H9 (cell line): ENCODE data around the gene ERAP2. TPM values are rescaled to one million over a fixed set of nuclear protein-coding genes. Genes with fewer than 3 reads are reported as not detected.

Experiments used
- DNase-seq: peaks from one replicate; pipeline ENCODE4 v3.0.0-alpha.2; 2017
- H2AFZ ChIP-seq: one replicate; pipeline ENCODE4 v1.6.1; 2013; ENCODE audit warnings: mild to moderate bottlenecking, low read length, control low read depth, moderate library complexity
- H2AK5ac ChIP-seq: 2 replicates; pipeline ENCODE4 v1.6.1; 2013; ENCODE audit warnings: low read length, control low read depth, mixed read lengths; ENCODE audit not compliant: insufficient read length
- H2BK120ac ChIP-seq: one replicate; pipeline ENCODE4 v1.6.1; 2013; ENCODE audit warnings: low read depth, mild to moderate bottlenecking, low read length, control low read depth, inconsistent platforms; ENCODE audit not compliant: poor library complexity, severe bottlenecking
- H2BK12ac ChIP-seq: 2 replicates; pipeline ENCODE4 v1.6.1; 2013; ENCODE audit warnings: low read length, control low read depth, mixed read lengths, low read depth; ENCODE audit not compliant: insufficient read length
- H2BK15ac ChIP-seq: 2 replicates; pipeline ENCODE4 v1.6.1; 2013; ENCODE audit warnings: low read depth, low read length, control low read depth
- H2BK20ac ChIP-seq: one replicate; pipeline ENCODE4 v1.6.1; 2013; ENCODE audit warnings: low read depth, mild to moderate bottlenecking, low read length, control low read depth, inconsistent platforms; ENCODE audit not compliant: poor library complexity, severe bottlenecking
- H2BK5ac ChIP-seq: 2 replicates; pipeline ENCODE4 v1.6.1; 2013; ENCODE audit warnings: low read length, control low read depth, mixed read lengths; ENCODE audit not compliant: insufficient read length
- H3K14ac ChIP-seq: 2 replicates; pipeline ENCODE4 v1.6.1; 2013; ENCODE audit warnings: low read length, control low read depth; ENCODE audit not compliant: insufficient read depth
- H3K18ac ChIP-seq: 2 replicates; pipeline ENCODE4 v1.6.1; 2013; ENCODE audit warnings: low read depth, mild to moderate bottlenecking, mixed read lengths, low read length, control low read depth; ENCODE audit not compliant: insufficient read length
- H3K23ac ChIP-seq: 2 replicates; pipeline ENCODE4 v1.6.1; 2013; ENCODE audit warnings: low read length, control low read depth, mixed read lengths, low read depth; ENCODE audit not compliant: insufficient read length
- H3K23me2 ChIP-seq: 2 replicates; pipeline ENCODE4 v1.6.1; 2013; ENCODE audit warnings: low read depth, mild to moderate bottlenecking, mixed read lengths, low read length, control low read depth; ENCODE audit not compliant: insufficient read length, poor library complexity, severe bottlenecking
- H3K27ac ChIP-seq: 2 replicates; pipeline ENCODE4 v1.5.1; 2013; ENCODE audit warnings: low read length, control low read depth, mixed read lengths, low read depth; ENCODE audit not compliant: insufficient read length
- H3K27me3 ChIP-seq: 2 replicates; pipeline ENCODE4 v1.6.1; 2013; ENCODE audit warnings: low read length, control low read depth, inconsistent platforms; ENCODE audit not compliant: insufficient read depth
- H3K4ac ChIP-seq: 2 replicates; pipeline ENCODE4 v1.6.1; 2013; ENCODE audit warnings: low read depth, mild to moderate bottlenecking, control low read depth, inconsistent platforms, low read length, moderate library complexity
- H3K4me1 ChIP-seq: 2 replicates; pipeline ENCODE4 v1.6.1; 2013; ENCODE audit warnings: low read length, control low read depth, inconsistent platforms; ENCODE audit not compliant: insufficient read depth
- H3K4me2 ChIP-seq: 2 replicates; pipeline ENCODE4 v1.6.1; 2013; ENCODE audit warnings: low read length, control low read depth, mixed read lengths; ENCODE audit not compliant: insufficient read length, insufficient read depth
- H3K56ac ChIP-seq: 2 replicates; pipeline ENCODE4 v1.6.1; 2013; ENCODE audit warnings: low read depth, mild to moderate bottlenecking, mixed read lengths, low read length, control low read depth; ENCODE audit not compliant: insufficient read length
- H3K79me1 ChIP-seq: 2 replicates; pipeline ENCODE4 v1.6.1; 2013; ENCODE audit warnings: low read depth, mild to moderate bottlenecking, moderate library complexity, low read length, control low read depth, inconsistent platforms; ENCODE audit not compliant: insufficient read depth, poor library complexity, severe bottlenecking
- H3K79me2 ChIP-seq: 2 replicates; pipeline ENCODE4 v1.6.1; 2013; ENCODE audit warnings: low read length, control low read depth, inconsistent platforms; ENCODE audit not compliant: insufficient read depth
- H3K9ac ChIP-seq: 2 replicates; pipeline ENCODE4 v1.6.1; 2013; ENCODE audit warnings: low read length, control low read depth, mixed read lengths; ENCODE audit not compliant: insufficient read length; ENCODE audit errors: extremely low read depth
- H3K9me3 ChIP-seq: one replicate; pipeline ENCODE4 v1.6.1; 2013; ENCODE audit warnings: low read depth, low read length, inconsistent platforms; ENCODE audit not compliant: control insufficient read depth
- H3T11ph ChIP-seq: one replicate; pipeline ENCODE4 v1.6.1; 2013; ENCODE audit warnings: mild to moderate bottlenecking, low read length, control low read depth, inconsistent platforms
- H4K20me1 ChIP-seq: one replicate; pipeline ENCODE4 v1.6.1; 2013; ENCODE audit not compliant: control insufficient read depth, insufficient read length, insufficient read depth
- H4K5ac ChIP-seq: 2 replicates; pipeline ENCODE4 v1.6.1; 2013; ENCODE audit warnings: low read depth, mild to moderate bottlenecking, mixed read lengths, low read length, control low read depth; ENCODE audit not compliant: insufficient read length
- H4K8ac ChIP-seq: replicated peaks from 2 replicates; pipeline ENCODE4 v1.6.1; 2013; ENCODE audit warnings: low read length, control low read depth, mixed read lengths, low read depth; ENCODE audit not compliant: insufficient read length
- H4K91ac ChIP-seq: 2 replicates; pipeline ENCODE4 v1.6.1; 2013; ENCODE audit warnings: low read depth, mild to moderate bottlenecking, moderate library complexity, mixed read lengths, low read length, control low read depth; ENCODE audit not compliant: insufficient read length
- H3K27ac Mint-ChIP-seq, 3 experiments: 2 replicates in 2 of 3; 3 replicates in 1 of 3; pipeline ENCODE4 v1.8.0; 2020 to 2021; ENCODE audit warnings: mixed read lengths in 3 of 3, mild to moderate bottlenecking in 1 of 3, moderate library complexity in 1 of 3
- H3K27me3 Mint-ChIP-seq: 2 replicates; pipeline ENCODE4 v1.8.0; 2021; ENCODE audit warnings: low read depth, mild to moderate bottlenecking, moderate library complexity, mixed read lengths
- H3K36me3 Mint-ChIP-seq, 3 experiments: 2 replicates in 2 of 3; 3 replicates in 1 of 3; pipeline ENCODE4 v1.8.0; 2020 to 2021; ENCODE audit warnings: low read depth in 3 of 3, mixed read lengths in 3 of 3; ENCODE audit not compliant: insufficient read depth in 1 of 3
- H3K4me1 Mint-ChIP-seq, 2 experiments: 2 replicates each; pipeline ENCODE4 v1.8.0; 2020; ENCODE audit warnings: mixed read lengths in 2 of 2
- H3K4me3 Mint-ChIP-seq, 2 experiments: 2 replicates in 1 of 2; 3 replicates in 1 of 2; pipeline ENCODE4 v1.8.0; 2020 to 2021; ENCODE audit warnings: mild to moderate bottlenecking in 2 of 2, mixed read lengths in 2 of 2, moderate library complexity in 1 of 2
- H3K9me3 Mint-ChIP-seq, 2 experiments: 2 replicates in 1 of 2; 3 replicates in 1 of 2; pipeline ENCODE4 v1.8.0; 2020; ENCODE audit warnings: mild to moderate bottlenecking in 2 of 2, mixed read lengths in 2 of 2, moderate library complexity in 1 of 2
- CTCF ChIP-seq: fragments of 200-600 bp; sonication (generic); conservative IDR thresholded peaks from 3 replicates; pipeline ENCODE4 v1.8.0; 2021; ENCODE audit warnings: antibody characterized with exemption, mild to moderate bottlenecking
- WGBS: extraction: QIAGEN DNeasy Blood & Tissue Kit; methylation state at CpG from one replicate; pipeline ENCODE4 v1.1.7; 2013; ENCODE audit warnings: missing lambda C conversion rate, low lambda C conversion rate, mixed read lengths; ENCODE audit not compliant: insufficient read length; ENCODE audit errors: extremely low coverage; 5-methylcytosine and 5-hydroxymethylcytosine counted together
- total RNA-seq: library from RNA; stranded (reverse); gene quantifications from 2 replicates; pipeline ENCODE4 v1.2.1, GENCODE V29; 2021

ERAP2 gene
- total RNA-seq, 1 experiment from 2014 or later: 0.09 TPM

GRCh38 chr5:96896276-96896675 lies 20.0 kb downstream of the ERAP2 start:
- Mint-ChIP-seq H3K4me3 (no peak overlapping the region), H3K9me3 (no peaks in the 10 kb centered on the region), H3K27me3 (no peaks in the 10 kb centered on the region), H3K27ac (no peak overlapping the region), H3K4me1 (no peaks in the 10 kb centered on the region; a peak in 1 of 4 replicates), H3K36me3 (no peaks in the 10 kb centered on the region)
- no peaks in the 10 kb centered on the region for H3K9me3 ChIP-seq
- H3K27me3 ChIP-seq: no peaks in the 10 kb centered on the region
- H2BK120ac ChIP-seq: no peak overlapping the region
- H2BK20ac ChIP-seq: no peak overlapping the region
- no peaks in the 10 kb centered on the region for H3K79me2 ChIP-seq
- H3T11ph ChIP-seq: no peak overlapping the region
- no peaks in the 10 kb centered on the region for H3K79me1 ChIP-seq
- H2AK5ac ChIP-seq: no peak overlapping the region
- no peak overlapping the region for H2BK5ac ChIP-seq
- no peak overlapping the region for H3K23ac ChIP-seq
- H4K8ac ChIP-seq: no peak overlapping the region
- no peak overlapping the region for H4K5ac ChIP-seq
- no peak for DNase-seq
- H3K18ac ChIP-seq: no peak overlapping the region
- no peak overlapping the region for H3K4ac ChIP-seq
- no peaks in the 10 kb centered on the region for H3K23me2 ChIP-seq
- H3K14ac ChIP-seq: no peak overlapping the region
- no peak overlapping the region for H2BK15ac ChIP-seq
- TF ChIP-seq CTCF: no peak
- no peaks in the 10 kb centered on the region for H3K4me1 ChIP-seq
- no peak overlapping the region for H3K4me2 ChIP-seq
- 100% methylated on average over 1 of the region's 4 CpGs for WGBS
- no peaks in the 10 kb centered on the region for H4K20me1 ChIP-seq
- no peak overlapping the region for H2AFZ ChIP-seq
- H3K56ac ChIP-seq: no peak overlapping the region
- no peak overlapping the region for H2BK12ac ChIP-seq
- H3K27ac ChIP-seq: no peak overlapping the region
- H4K91ac ChIP-seq: no peak overlapping the region
- H3K9ac ChIP-seq: no peak overlapping the region
